Panc1 (cell line): Measurements from ENCODE around the gene ROCK2. TPM values are rescaled to one million over a fixed set of nuclear protein-coding genes. Genes with fewer than 3 reads are reported as not detected.

Experiments
- ATAC-seq: fragments of 200-7000 bp; cut with Tn5 transposase; 2 replicates; pipeline ENCODE4 v1.9.1; 2020; ENCODE audit warnings: mild to moderate bottlenecking, moderate library complexity
- BruUV-seq: library from RNA; stranded (reverse); fragments of 400-500 nt; replicated peaks from 2 replicates; lab custom pipeline; 2021; lab: Mats Ljungman, UMichigan
- CTCF ChIA-PET: fragments of 300-600 bp; sonication (Branson Sonifier 250); formaldehyde crosslinking; loops from one replicate; lab custom pipeline; 2022; ENCODE audit warnings: antibody characterized with exemption; lab: Charles Lee
- POLR2A ChIA-PET: fragments of 300-600 bp; sonication (Branson Sonifier 250); formaldehyde crosslinking; loops from one replicate; lab custom pipeline; 2022; ENCODE audit warnings: antibody characterized with exemption; lab: Charles Lee
- DNase-seq: peaks from one replicate; pipeline ENCODE4 v3.0.0-alpha.2; 2010; ENCODE audit warnings: low read depth, low spot score
- H3K27ac ChIP-seq: 2 replicates; pipeline ENCODE4 v1.5.1; 2011; ENCODE audit warnings: mild to moderate bottlenecking, low read length, inconsistent platforms
- H3K27me3 ChIP-seq: fragments of 200-500 bp; sonication (Bioruptor generic); 2 replicates; pipeline ENCODE4 v1.6.0; 2014; ENCODE audit warnings: low read length, inconsistent platforms; ENCODE audit not compliant: control insufficient read depth, insufficient read depth
- H3K36me3 ChIP-seq: fragments of 200-500 bp; sonication (Bioruptor generic); 2 replicates; pipeline ENCODE4 v1.5.1; 2014; ENCODE audit warnings: inconsistent platforms, mild to moderate bottlenecking, low read length, moderate library complexity; ENCODE audit not compliant: control insufficient read depth, insufficient read depth
- H3K4me1 ChIP-seq: 2 replicates; pipeline ENCODE4 v1.5.1; 2011; ENCODE audit warnings: inconsistent platforms, mild to moderate bottlenecking, low read length, moderate library complexity; ENCODE audit not compliant: control insufficient read depth, insufficient read depth
- H3K4me3 ChIP-seq, 2 experiments: 2 replicates each; pipeline ENCODE4 v1.5.1; 2011 to 2012; ENCODE audit warnings: low read depth in 2 of 2, low read length in 2 of 2, mild to moderate bottlenecking in 2 of 2, inconsistent platforms in 1 of 2, moderate library complexity in 1 of 2
- H3K9me3 ChIP-seq: fragments of 200-500 bp; sonication (Bioruptor generic); 2 replicates; pipeline ENCODE4 v1.5.1; 2014; ENCODE audit warnings: low read depth, mild to moderate bottlenecking, inconsistent platforms, low read length, moderate library complexity; ENCODE audit not compliant: control insufficient read depth, insufficient read depth
- CTCF ChIP-seq: fragments of 450-650 bp; IDR thresholded peaks from 2 replicates; pipeline ENCODE4 v1.5.1; 2017; ENCODE audit warnings: mild to moderate bottlenecking
- POLR2AphosphoS5 ChIP-seq: IDR thresholded peaks from 2 replicates; pipeline ENCODE4 v1.6.1; 2012; ENCODE audit warnings: mild to moderate bottlenecking, low read depth, low read length, moderate library complexity
- REST ChIP-seq, 2 experiments: IDR thresholded peaks; 2 replicates each; pipeline ENCODE4 v1.6.1; 2011 to 2012; ENCODE audit warnings: low read depth in 2 of 2, control low read depth in 1 of 2, low read length in 1 of 2, mild to moderate bottlenecking in 1 of 2, moderate library complexity in 1 of 2; ENCODE audit not compliant: insufficient read depth in 1 of 2
- SIN3A ChIP-seq: IDR thresholded peaks from 2 replicates; pipeline ENCODE4 v1.6.1; 2012; ENCODE audit warnings: low read depth, mild to moderate bottlenecking, low read length, moderate library complexity, borderline replicate concordance; ENCODE audit not compliant: insufficient read depth
- TCF7L2 ChIP-seq: IDR thresholded peaks from 2 replicates; pipeline ENCODE4 v1.6.1; 2011; ENCODE audit warnings: mild to moderate bottlenecking, low read depth, low read length, inconsistent platforms
- in situ Hi-C: cut with HindIII; loops from 2 replicates; pipeline ENCODE4 v1.10.0; 2016; ENCODE audit warnings: low sequenced_read_pairs, low pct_unique_long_range_greater_than_20kb
- intact Hi-C: fragments of 100-400 bp; cut with micrococcal nuclease; formaldehyde crosslinking; loops from one replicate; pipeline ENCODE4 v1.10.0; 2022; ENCODE audit not compliant: unreplicated experiment
- total RNA-seq: library from RNA; stranded (reverse); gene quantifications from one replicate; pipeline ENCODE4 v1.2.1, GENCODE V29; 2021; ENCODE audit not compliant: unreplicated experiment

Gene ROCK2
- total RNA-seq, 1 experiment from 2014 or later = 47.9 TPM

DNA sequence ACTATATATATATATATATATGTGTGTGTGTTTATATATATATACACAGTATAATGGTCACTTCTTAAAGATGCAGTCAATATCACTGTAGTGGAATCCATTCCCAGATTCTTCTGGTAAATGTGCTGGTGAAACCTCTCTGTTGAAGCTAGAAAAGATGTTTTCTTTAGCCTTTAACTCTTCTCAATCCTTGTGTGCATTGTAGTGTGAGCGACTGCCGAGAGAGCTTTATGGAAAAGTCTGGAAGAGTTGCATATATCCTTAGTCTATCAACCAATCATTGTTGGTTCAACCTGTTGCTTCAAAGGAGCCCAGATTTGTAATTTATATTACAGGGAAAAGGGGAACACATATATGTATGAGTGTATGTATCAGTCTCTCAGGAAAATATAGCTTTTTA, 161.5 kb downstream of the ROCK2 start:
- intact Hi-C loops (no loop called here), in situ Hi-C loops (no loop called here)
- H3K27me3 ChIP-seq = no peaks in the 10 kb centered on the region
- POLR2A ChIA-PET = no interaction called here
- no peak overlapping the region for H3K27ac ChIP-seq
- H3K36me3 ChIP-seq = peaks cover 14% of the 10 kb centered on the region
- no peak overlapping the region for H3K4me3 ChIP-seq
- no peaks in the 10 kb centered on the region for H3K9me3 ChIP-seq
- CTCF ChIA-PET = no interaction called here
- ATAC-seq = no peak
- TF ChIP-seq CTCF (no peak), REST (IDR thresholded peaks at IDR 0.05; ENCODE audit: insufficient read depth in 1 of 2, low read depth in 2 of 2, low read length in 1 of 2) (no peak), POLR2AphosphoS5 (no peak), SIN3A (no peak), TCF7L2 (no peak)
- H3K4me1 ChIP-seq = no peaks in the 10 kb centered on the region
- BruUV-seq = no TSS peak
- no peak for DNase-seq

DNA sequence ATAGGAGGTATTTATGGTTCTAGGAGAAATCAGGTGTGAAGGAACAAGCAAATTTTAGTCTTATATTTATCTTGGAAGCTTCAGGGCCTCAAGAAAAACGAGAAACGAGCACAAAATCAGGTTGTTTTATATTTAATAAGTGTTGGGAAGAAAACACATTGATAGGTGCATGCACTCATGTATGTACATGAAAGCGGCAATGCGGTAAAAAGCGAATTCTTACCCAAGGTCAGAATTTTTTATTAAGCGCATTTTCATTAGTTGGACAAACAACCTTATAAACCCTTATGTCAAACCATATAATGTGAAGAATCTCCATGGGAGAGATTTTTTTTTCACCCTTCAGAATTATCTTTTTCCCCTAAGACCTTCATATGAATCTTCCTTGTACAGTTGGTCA, 163.8 kb downstream of the ROCK2 start:
- ChIA-PET CTCF (no interaction called here), POLR2A (no interaction called here)
- TF ChIP-seq CTCF (no peak), TCF7L2 (no peak), POLR2AphosphoS5 (no peak), REST (IDR thresholded peaks at IDR 0.05; ENCODE audit: insufficient read depth in 1 of 2, low read depth in 2 of 2, low read length in 1 of 2) (no peak), SIN3A (no peak)
- Histone ChIP-seq H3K27me3 (no peaks in the 10 kb centered on the region), H3K9me3 (no peaks in the 10 kb centered on the region), H3K4me3 (no peak overlapping the region), H3K36me3 (peaks cover 14% of the 10 kb centered on the region), H3K4me1 (no peaks in the 10 kb centered on the region), H3K27ac (no peak overlapping the region)
- intact Hi-C loops (no loop called here), in situ Hi-C loops (no loop called here)
- DNase-seq (no peak), ATAC-seq (no peak)
- no TSS peak for BruUV-seq
